ENCODE data around the gene SLC48A1.
"Not testable (repeated sequence)": the region's sequence is repeated elsewhere in the genome, so short reads cannot be mapped to it uniquely, and the experiment has no call there.

SLC48A1 gene

DNA sequence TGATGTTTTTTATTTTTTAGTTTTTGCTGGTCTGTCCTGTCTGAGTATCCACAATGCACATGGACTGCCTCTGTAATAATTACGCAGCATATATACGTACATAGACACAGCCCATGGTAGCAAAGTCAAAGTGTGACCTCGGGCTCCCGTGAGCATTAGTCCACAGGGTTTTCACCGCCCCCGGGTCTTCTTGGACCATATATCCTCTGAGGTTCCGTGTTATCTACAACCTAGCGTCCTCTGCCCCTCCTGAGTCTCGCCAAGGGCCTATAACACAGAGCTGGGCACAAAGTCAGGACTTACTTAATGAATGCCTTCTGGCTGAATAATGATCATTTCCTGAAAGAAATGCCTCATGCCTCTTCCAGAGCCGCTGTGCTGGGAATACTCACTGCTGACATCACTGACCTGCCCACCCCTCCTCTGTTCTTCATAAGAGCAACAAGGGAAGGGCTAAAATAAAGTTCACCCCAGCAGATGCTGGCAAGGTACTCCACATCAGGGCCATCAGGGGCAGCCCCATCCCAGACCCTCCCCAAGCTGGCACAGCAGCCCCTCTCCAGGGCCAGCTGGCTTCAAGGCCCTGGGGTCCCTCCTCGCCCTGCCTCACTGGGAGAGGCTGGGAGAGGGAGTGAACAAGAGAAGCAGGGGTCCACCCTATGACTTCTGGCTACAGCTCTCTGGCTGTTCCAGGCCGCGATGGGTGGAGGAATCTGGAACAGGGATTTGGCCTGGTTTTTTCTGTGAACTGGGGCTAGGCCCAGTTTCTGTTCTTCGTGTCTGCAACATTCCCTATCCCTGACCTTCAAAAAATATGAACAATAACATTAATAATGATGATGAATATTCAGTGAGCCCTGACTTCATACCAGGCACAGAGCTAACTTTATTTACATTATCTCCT lies 38.8 kb downstream of the SLC48A1 start:
- no peak for DNase-seq (ENCODE audit: low read depth, low spot score)

DNA sequence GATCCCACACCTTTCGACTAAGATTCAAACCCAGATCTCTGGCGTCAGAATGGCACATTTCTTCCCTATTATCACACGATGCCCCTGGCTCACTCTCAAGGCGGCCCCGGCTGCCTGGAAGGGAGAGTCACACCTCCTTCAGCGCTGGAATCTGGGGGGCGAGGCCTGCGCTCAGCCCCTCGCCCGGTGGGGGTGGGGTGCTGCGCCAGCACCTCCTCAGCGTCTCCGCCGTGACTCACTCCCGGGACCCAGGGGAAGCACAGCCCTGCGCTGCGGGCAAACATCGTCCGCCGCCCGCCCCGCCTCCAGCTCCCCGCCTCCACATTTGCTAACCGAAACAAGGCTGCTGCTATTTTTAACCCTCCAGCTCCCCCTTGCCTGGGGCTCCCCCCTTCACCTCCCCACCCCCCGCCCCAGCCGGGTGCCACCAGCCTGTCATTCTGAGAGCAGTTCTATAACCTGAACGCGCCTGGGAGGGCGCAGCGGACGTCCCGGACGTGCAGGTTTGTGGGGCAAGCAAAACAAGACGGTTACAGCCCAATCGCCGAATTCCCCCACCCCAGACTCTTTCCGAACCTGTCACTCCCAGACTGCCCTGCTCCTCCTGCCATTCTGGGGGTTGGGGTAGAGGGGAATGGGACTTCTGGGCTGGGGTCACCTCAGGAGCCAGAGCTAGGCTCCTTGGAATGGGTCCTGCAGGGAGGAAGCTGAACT lies 39.9 kb downstream of the SLC48A1 start:
- DNase-seq (ENCODE audit: low read depth, low spot score) = peak; percentile 46

DNA sequence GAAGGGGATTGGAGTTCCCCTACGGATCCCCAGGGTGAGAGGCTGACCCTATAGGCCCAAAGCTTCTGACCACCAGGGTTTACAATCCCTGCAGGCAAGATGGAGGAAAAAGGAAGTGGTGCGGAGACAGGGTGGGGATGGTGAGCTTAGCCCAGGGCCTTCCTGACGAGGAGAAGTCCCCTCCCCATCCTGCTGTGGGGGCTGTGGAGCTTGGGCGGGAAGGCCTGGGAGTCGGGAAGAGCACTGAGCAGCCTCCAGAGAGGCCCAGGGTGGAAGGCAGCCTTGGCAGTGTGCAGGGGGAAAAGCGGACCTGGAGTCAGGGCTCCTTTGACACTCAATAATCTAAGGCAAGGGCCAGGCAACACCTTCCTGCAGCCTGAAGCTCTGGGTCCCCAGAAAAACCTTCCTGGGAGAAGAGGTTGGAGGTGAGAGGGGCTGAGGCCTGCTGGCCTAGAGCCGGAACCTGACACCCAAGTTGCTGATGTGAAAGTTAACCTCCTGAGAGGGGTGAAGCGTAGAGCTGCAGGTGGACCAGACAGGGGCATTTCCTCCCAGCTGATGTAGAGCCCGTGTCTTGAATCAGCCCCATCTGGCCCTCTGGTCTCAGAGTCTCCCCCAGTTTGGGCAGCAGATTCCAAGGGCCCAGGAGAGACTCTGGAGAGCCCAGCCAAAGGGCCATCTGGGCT lies 40.6 kb downstream of the SLC48A1 start:
- DNase-seq (ENCODE audit: low read depth, low spot score) = no peak

DNA sequence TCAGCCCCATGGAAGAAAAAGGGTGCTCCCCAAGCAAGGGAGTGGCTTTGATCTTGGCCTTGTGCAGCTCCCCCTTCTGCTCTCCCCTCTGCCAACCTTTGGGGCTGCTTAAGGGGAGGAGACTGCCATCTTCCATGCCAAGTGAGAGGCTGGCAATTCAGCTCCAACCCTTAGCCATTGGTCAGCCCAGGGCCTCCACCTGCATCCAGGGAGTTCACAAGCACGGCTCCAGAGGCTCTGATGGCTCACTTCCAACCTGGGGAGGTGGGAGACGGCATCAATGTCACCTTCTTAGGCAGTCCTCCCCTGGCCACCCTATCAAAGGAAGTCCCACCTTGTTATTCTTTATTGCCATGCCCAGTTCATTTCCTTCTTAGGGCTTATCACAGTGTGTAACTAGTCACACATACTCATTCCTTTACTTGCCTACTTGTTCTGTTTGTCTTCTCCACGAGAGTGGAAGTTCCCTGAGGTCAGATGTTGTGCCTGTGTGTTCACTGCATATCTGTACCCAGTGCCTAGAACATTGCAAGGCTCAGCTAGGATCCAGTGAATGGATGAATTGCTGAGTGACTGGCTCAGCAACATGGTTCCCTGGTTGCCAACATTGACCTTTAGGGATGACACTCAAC lies 41.6 kb downstream of the SLC48A1 start:
- DNase-seq (ENCODE audit: low read depth, low spot score) = no peak

DNA sequence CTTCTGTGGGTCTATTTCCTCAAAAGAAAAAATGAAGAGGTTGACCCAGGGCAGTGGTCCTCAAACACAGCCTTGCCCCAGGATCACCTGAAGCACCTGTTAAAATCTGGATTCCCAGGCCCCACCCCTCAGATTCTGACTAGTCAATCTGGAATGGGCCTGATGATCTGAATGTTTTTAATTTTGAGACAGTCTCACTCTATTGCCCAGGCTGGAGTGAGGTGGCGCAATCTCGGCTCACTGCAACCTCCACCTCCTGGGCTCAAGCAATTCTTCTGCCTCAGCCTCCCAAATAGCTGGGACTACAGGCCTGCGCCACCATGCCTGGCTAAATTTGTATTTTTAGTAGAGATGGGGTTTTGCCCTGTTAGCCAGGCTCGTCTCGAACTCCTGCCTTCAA lies 42.4 kb downstream of the SLC48A1 start:
- DNase-seq (ENCODE audit: low read depth, low spot score) = not testable (repeated sequence)

DNA sequence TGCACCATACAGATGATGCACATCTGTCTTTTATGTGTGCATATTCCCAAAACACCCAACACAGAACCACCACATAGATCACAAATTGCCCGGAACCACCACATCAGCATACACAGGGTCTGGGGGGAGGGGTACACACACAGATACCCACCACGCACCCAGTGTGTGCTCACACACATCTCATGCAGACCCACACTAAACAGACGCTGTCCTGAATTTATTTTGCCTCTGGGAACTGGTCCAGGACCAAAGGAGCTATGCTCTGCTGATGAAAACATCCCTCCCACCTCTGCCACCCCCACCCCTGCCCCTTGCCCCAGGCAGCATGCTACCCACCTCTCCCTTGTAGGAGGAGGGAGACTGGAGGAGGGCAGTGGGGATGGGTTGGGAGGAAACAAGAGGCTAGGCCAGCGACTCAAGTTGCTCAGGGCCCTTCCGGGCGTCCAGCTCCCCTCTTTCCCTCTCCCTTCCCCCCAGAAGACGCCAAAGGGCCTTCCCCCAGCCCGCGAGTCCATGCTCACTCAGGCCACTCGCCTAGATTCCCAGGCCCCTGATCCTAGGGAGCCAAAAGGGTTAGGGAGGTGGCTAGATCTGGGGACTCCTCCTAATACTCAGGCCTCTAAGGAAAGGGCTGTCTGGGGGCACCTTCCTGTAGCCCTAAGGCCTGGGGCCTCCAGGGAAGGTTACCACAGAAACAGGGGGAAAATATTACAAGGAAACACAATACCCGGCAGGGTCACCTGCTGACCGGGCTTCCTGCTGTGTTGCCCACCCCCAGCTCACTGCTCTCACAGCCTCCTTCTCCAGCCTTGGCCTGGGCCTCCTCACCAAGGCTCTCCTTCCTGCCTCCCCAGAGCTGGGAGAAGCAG lies 43.6 kb downstream of the SLC48A1 start:
- DNase-seq (ENCODE audit: low read depth, low spot score) = no peak

DNA sequence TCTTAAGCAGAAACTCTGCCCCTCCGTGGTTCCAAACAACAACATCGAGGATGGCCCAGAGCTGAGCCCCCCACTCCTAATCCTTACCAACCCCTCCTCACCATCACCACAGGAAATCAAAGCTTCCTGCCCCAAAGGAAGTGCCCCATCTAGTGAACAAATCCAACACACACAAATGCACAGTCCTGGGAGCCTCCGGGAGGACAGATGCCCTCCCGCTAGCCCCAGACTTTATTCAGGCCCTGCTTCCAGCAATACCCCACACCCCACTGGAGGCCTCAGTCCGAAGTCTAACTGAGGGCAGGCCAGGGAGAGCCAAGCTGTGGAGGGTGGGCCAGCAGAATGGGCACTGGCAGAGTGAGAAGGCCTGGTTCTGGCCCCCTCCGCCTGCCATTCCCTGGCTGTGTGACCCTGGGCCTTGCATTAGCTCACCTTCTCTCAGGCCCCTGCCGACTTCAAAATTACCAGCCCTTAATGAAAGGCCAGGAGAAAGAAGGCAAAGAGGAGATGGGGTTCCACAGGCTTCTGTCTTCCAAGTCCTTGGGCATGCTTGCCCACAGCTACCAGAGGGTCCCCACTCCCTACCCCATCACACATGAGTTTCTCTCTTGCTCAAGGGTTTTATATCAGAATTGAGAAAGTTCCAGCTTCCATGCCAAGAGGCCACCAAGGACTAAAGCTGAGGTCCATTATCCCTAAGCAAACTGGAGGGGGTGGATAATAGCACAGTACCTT lies 44.4 kb downstream of the SLC48A1 start:
- DNase-seq (ENCODE audit: low read depth, low spot score) = no peak

DNA sequence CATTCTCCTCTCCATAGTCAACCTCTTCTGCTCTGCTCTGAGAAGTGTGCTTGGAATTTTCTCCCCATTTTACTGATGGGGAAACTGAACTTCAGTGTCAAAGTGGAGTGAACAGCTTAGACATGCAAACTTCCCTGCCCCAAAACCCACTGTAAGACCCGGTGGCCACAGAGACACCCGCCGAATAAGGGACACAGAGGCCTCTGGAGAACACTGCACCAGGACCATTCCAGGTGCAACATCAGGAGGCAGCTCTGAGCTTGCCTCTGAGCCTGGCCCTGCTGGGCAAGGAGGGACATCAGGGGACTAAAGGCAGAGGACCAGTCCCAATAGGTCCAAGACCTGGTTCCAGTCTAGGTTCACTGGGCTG lies 45.0 kb downstream of the SLC48A1 start:
- DNase-seq (ENCODE audit: low read depth, low spot score) = no peak

DNA sequence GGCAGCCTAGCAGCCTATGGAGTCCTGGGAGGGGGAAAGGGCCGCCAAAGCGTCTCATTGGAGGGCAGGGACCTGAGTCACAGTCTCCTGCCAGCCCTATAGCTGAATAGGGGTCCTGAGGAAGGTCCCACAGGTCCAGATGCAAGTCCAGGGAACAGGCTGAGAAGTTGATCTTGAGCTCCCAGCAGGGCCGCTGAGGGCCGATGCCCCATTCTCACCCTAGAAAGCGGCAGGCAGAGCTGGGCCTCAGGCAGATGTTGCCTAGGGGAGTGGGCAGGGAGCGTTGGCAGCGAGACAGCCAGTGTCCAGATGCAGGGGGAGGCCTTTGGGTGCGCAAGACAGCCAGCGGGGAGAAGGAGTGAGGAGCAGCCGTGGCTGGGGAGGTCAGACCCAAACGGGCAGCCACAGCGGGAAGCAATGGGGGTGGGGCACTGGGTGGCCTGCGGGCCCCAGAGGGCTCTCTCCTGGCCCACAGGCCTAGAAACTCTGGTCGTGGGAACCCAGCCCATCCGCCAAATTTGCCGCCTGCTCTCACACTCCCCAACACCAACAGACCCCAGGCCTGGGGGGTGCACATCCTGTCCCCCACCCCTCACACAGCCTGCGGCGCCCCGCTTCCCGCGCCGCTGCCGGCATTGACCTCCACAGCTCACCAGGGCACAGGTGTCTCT lies 45.6 kb downstream of the SLC48A1 start:
- DNase-seq (ENCODE audit: low read depth, low spot score) = no peak

DNA sequence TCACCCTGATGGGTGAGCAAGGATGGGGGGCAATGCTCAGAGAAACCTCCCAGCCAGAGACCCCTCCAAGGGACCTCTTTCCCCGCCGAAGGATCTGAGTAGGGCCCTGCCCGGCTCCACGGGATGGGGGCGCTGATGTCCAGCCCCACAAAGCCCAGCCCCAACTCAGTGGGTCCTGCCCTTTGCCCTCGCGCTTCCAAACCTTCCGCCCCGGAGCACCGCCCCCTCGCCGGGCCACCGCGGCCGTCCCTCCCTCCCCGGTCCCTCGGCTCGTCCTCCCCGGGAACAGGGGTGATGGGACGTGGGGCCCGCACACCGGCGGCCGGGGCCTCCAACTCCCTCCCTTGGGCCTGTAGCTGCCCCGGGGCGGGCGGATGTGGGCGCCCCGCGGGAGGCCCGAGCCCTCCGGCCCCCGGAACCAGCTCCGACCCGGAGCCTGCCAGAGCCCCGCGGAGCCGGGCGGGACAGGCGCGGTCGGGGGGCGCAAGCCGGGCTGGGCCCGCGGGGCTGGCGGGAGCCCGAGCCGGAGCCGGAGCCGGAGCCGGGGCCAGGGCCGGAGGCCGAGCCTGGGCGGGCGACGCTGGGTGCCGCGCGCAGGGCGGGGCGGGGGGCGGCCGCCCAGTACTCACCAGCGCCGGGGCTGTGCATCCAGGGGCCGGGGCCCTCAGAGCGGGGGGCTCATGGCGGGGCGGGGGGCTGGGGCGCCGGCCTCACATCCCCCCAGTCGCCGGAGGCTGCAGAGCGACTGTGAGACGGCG lies 46.3 kb downstream of the SLC48A1 start:
- DNase-seq (ENCODE audit: low read depth, low spot score) = no peak

DNA sequence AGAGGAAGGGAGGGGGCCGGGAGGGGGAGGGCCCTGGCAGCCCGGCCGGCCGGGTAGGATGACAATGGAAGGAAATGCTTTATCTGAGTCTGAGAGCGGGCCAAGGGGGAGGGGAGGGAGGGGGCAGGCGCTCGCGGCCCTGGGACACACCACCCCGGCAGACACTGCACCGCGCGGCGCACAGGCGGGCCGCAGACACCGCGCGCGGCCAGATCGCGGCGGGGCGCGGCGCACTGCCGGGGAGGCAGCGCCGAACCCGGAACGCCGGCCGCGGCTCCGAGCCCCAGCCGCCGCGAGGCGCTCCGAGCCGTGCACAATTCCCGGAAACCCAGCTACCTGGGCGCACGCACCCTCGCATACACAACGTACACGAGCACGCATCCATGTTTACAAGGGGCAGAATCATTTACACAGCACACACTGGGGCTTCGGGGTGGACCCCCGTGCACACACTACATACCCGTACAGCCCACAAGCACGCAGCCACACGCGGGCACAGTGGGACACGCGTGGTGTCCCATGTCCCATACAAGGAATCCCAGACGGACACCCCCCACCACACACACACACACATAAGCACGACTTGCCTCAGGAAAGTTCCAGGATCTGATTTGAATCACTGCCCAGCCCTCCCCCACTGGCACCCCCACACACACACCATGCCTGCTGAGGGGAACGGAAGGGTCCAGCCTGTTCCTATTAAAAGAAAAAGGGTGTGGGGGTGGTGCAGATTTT lies 47.0 kb downstream of the SLC48A1 start, which contains the start of gene HDAC7:
Gene HDAC7 (minus strand): TSS at position 8 of the 735 bp plus-strand sequence. CDS start 118 bp downstream, outside the sequence.
- DNase-seq (ENCODE audit: low read depth, low spot score) = no peak

DNA sequence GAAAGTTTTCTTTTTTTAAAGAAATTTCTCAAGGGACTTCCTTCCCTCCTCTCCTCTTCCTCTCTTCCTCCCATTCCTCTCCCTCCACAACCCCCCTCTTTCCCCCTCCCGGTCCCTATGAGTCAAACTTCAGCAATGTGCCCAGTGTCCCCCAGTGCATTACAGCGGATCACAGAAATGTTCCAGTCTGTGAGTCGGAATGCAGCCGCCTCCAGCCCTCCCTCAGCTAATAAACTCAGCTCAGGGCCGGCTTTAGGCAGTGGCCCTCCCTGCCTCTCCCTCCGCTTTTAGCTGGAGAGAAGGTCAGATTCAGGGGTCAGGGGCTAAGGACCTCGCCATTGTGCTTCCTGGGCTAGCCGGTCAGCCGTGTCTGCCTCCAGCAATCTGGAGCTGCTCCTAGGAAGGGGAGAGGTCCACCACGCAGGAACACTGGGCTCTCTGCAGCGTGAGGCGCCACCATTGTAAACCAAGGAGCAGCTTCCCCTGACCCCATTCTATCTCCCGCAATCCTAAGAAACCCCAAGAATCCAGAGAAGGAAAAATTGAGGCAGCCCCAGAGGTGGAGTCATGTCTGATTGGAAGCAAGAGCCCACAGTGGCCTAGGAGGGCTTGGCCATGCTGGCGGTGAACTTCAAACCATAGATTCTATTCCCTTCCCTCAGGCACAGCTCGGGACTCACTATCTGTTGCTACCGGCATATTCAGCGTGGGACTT lies 47.8 kb downstream of the SLC48A1 start:
- peak; percentile 64 for DNase-seq (ENCODE audit: low read depth, low spot score)

DNA sequence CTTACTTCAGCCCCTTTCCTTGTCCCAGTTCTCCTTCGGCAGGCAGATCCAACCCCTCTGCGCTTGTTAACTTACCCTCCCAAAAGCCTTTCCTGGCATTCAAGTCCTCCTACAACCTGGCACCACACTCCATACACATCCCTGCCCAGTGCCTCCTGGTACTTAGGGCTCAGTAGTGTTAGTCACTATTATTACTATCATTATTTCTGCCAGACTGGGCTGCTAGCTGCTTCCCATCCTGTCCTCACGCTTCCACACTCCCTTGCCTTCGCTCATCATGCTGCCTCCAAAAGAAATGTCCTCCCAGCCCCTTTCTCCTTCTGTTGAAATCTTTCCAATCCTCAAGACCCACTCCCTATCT lies 48.3 kb downstream of the SLC48A1 start:
- no peak for DNase-seq (ENCODE audit: low read depth, low spot score)

DNA sequence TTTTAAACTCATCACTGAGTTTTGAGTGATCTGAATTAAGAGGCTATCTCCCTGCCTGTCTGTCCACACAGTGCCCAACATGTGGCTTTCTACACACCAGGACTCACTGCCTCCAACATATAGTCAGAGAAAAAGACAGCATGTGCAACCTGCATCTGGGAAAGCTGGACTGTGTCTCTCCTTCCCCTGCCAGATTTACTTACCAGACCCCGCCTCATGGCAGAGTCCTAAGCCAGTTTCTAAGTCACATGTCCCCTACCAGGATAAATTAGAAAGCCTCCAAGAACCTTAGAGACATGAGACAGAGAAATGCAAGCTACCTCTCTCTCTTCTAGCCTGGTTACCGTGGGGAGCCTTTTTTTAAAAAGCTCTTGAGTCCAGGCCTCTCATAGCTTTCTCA lies 49.4 kb downstream of the SLC48A1 start:
- DNase-seq (ENCODE audit: low read depth, low spot score) = no peak

DNA sequence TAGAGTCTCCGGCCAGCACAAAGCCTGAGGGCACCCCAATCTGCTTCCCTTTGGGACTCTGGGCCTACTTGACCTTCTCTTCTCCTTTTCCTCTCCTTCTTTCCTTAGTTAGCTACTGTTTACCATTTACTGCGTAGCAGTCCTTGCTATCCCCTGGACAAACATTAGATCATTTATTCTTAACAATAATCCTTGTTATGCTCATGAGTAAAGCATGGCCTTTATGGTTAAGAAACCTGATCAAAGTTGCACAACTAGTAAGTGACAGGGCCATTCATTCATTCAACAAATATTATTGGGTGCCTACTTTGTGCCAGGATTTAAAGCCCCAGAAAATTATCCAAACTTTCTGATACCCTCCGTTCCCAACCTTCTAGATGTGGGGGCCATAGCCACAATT lies 49.8 kb downstream of the SLC48A1 start:
- no peak for DNase-seq (ENCODE audit: low read depth, low spot score)

DNA sequence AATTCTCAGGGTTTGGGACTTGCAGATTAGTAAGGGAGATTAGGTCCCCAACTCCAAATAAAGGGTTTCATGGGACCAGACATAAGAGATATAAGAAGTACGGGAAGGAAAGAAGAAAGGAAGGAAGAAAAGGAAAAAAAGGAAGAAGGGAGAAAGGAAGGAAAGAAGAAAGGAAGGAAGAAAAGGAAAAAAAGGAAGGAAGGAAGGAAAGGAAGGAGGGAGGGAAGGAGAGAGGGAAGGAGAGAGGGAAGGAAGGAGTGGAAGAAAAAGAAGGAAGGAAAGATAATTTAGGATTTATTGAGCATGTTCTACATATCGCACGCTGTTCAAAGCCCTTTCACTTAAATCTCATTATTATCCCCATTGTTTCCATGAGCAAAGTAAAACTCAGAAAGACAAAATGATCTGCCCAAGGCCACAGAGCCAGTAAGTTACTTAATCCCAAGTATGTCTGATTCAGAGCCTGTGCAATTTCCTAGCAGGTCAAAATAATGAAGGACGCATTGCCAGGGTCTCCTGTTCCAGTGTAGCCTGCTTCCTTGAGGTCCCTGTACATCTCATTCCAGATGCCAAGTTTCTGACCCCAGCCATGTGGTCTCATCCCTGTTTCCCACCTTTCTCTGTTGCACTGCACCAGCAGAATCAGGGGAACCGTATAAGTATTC lies 50.5 kb downstream of the SLC48A1 start:
- DNase-seq (ENCODE audit: low read depth, low spot score) = no peak

DNA sequence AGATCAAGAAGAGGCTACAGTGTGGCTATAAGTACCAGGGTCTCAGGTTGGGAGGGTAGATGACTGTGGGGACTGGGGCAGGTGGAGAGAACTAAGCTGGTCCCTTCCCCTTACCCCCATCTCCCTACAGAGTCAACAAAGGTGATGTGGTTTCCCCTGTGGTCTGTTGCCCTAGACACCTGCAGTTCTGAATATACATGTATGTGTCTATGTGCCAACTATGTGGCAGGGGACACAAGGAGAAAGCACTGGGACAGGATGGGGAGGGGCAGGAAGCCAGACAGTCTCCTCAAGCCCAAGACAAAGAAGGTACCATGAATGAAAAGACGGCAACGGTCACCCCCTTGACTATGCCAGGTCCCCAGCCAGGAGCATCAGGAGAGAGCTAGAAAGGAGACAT lies 51.2 kb downstream of the SLC48A1 start:
- no peak for DNase-seq (ENCODE audit: low read depth, low spot score)
